ENCODE data around the gene NOLC1.

DNA sequence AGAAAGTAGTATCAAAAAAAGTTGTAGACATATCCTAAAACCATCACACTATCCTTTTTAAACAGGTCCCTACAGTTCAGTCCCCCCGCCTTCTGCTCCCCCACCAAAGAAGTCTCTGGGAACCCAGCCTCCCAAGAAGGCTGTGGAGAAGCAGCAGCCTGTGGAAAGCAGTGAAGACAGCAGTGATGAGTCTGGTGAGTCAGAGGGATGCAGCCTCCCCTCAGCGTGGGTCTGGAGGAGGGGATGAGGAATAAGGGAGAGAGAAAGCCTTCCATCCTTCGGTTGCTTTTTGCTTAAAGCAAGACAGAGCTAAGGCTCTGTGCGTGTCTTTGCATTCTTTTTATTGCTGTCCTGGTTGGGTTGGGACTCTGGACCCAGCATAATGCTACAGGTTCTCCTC is 7.6 kb downstream of the NOLC1 start:
- TF ChIP-seq, protein P1, sequence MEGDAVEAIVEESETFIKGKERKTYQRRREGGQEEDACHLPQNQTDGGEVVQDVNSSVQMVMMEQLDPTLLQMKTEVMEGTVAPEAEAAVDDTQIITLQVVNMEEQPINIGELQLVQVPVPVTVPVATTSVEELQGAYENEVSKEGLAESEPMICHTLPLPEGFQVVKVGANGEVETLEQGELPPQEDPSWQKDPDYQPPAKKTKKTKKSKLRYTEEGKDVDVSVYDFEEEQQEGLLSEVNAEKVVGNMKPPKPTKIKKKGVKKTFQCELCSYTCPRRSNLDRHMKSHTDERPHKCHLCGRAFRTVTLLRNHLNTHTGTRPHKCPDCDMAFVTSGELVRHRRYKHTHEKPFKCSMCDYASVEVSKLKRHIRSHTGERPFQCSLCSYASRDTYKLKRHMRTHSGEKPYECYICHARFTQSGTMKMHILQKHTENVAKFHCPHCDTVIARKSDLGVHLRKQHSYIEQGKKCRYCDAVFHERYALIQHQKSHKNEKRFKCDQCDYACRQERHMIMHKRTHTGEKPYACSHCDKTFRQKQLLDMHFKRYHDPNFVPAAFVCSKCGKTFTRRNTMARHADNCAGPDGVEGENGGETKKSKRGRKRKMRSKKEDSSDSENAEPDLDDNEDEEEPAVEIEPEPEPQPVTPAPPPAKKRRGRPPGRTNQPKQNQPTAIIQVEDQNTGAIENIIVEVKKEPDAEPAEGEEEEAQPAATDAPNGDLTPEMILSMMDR (IDR thresholded peaks at IDR 0.05): no peak
- no peak for TF ChIP-seq POLR2A (IDR thresholded peaks at IDR 0.05)
